HG03457 (cell line): ENCODE data around the gene FANCC.
"Not testable (repeated sequence)": the region's sequence is repeated elsewhere in the genome, so short reads cannot be mapped to it uniquely, and the experiment has no call there.

Experiments used
- ATAC-seq: cut with Tn5 transposase; IDR thresholded peaks from one replicate; pipeline ENCODE4 v1.9.1; 2021; ENCODE audit warnings: moderate number of reproducible peaks; ENCODE audit not compliant: unreplicated experiment

Gene FANCC

DNA sequence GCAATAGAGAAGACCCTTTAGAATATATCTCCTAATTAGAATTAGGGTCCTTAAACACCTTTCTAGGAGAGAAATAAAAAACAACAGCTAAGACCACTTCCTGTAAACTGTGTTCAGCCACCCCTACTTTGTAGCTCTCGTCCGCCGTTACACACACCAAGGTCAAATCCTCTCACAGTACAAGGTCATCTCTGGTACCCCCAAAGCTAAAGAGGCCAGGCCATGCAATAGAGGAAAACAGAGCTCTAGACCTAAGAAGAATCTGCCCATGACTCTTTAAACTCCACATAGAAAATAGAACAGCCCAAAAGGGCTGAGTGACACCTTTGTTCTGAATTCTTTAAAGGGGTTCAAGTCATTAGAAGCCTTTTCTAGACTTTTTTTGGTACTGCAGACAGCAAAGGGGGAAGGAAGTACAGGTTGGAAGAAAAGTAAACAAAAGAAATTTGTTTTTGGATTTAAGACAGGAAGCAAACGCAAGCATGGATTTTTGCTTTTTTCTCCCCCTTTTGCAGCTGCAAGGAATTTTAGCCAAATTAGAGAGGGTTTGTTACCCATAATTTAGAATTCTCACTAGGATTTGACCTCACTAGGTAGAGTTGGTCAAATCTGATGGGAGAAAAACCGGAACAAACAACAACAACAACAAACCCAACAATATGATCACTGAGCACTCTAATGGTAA is 13.4 kb upstream of the FANCC start:
- ATAC-seq: no peak

DNA sequence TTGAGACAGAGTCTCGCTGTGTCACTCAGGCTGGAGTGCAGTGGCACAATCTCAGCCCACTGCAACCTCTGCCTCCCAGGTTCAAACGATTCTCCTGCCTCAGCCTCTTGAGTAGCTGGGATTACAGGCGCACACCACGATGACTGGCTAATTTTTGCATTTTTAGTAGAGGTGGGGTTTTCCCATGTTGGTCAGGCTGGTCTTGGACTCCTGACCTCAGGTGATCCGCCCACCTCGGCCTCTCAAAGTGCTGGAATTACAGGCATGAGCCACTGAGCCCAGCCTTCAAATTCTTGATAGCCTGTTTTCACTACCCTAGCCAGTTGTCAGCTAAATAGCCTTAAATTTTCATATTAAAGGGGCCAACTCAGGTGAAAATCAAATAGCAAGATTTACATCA is 11.6 kb upstream of the FANCC start:
- not testable (repeated sequence) for ATAC-seq

DNA sequence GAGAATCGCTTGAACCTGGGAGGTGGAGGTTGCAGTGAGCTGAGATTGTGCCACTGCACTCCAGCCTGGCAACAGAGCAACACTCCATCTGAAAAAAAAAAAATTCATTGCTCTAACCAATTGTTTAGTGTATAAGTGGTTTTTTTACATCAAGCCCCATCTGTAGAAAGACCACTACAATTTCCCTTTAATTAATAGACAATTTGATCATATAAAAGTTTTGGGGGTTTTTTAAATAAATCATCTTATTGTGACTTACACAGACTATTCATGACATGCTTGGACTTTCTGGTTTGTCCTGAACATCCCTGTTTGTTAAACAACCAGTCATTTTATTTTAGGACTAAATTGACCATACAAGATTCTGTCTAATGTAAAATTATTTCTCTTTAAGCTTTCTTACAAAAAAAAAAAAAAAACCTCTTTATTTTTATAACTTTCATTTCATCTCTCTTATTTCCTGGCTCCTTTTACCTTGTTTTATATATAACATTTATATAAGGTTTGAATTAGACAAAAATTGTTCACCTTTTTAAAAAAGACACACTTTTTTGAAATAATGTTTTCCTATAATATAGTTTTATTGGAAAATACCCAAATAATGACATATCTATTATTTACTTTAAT is 9.8 kb upstream of the FANCC start:
- ATAC-seq: no peak

DNA sequence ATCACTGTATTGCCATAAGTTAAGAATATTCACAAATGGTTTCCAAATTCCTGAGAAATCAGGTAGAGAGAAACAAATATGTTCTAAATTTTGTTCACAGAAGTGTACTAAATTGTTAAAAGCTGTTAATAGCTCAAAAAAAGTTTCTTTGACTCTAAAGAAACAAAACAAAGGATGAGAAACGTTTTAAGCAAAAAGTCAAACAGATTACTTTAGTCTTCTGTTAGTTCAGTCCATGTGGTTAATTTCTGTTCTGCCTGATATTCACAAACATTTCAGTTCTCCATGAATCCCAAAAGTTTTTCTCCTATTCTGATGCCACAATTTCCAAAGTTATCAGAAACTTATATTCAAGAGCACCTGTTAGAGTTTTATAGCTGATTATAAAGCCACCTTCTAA is 7.7 kb upstream of the FANCC start:
- no peak for ATAC-seq

DNA sequence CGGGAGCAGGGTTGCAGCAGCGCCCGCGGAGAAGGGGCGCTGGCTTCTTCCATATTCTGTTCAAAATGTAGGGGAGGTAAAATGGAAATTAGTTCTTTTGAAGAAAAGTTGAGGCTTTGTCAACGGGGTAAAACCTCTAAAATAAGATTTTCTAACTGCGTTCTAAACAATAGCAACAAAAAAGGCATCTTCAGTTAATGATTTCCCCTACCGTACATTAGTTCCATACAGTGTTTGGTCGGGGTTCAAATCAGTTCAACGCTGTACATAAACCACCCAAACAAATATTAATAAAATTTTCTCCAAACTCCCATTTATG is 343 bp upstream of the FANCC start:
- no peak for ATAC-seq

DNA sequence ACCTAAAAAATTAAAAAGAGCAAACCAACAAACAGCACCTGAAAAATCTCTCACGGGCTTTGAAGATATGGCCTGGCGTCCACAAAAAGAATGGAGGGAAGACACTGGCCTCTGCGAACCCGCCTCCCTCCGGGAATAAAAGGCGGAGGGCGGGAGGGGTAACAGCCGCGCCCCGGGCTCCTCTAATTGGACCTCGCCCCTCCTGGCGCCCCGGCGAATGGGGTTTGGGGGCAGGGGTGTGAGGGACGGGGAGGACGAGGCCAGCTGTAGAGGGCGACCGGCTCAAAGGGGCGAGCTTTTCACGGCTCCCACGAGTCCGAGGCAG is 753 bp downstream of the FANCC start:
- ATAC-seq: peak; percentile 33

DNA sequence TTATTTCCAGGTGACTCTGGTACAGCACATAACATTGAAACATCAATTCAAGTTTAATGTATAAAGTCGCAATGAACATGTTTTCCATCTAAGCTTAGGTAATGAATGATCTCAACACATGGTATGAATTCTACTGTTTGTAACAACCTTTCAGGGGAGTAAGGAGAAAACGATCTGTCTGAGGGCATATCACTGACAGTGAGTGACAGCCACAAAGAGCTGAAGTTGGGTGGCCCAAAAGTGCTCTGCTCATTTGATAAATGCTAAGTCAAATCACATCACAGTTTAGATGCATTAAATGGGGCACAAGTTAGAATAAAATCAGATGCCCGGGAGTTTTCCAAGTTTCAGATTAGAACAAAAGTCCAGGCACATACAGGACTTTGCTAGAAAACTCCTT is 1.2 kb downstream of the FANCC start:
- no peak for ATAC-seq

DNA sequence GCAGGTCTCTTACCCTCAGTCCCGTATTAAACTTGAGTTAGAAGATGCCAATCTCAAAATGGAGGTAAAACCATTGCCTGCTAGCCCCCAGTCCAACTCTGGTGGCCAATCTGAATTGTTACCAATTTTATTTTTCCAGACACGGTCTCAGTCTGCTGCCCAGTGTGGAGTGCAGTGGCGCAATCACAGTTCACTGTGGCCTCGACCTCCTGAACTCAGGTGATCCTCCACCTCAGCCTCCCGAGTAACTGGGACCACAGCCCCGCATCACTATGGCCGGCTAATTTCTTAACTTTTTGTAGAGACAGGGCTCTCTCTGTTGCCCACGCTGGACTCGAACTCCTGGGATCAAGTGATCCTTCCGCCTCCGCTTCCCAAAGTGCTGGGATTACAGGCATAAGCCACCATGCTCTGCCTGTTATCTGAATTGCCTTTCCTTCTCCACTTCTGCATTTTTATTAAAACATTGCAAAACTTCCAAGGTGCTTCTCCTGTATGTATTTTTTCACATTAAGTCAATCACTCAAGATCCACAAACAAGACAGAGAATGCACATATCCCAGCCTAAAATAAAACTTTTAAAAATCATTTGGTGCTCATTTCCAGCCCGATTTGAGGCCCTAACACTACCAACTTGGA is 2.3 kb downstream of the FANCC start:
- no peak for ATAC-seq

DNA sequence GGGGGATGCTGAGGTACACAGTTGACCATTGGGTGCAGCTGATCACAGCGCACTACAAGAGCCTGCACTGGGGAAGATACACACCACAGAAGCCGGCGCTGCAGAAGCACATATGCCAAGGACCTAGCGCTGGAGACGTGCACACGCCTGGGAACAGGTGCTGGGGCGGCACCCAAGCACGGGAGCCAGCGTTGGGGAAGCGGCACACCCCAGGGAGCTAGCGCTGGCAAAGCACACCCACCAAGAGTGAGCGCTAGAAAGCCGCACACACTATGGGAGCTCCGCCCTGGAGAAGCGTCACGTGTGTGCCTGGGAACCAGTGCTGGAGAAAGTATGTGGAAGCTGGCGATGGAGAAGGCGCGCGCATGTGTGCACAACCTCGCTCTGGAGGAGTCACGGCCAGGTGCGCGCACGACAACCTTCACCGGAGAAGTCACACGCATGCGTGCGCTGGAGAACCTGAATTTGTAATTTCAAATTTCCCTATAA is 4.5 kb downstream of the FANCC start:
- no peak for ATAC-seq

DNA sequence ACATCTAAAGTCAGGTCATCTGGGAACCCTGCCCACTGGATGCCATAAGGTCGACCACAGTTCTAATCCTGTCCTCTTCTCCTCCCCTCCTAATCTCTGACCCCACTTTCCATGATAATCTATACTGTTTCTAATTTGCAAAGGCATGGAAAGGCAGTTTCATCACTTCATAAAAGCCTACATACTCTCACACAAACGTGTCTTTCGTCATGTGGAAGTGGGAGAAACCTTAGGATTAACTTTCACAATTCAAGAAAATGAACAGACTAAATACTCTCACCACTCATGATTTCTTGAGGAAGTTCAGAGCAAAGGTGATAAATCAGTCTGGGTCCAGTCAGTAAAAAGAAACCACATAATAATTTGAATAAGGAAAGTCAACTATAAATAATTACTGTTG is 5.5 kb downstream of the FANCC start:
- ATAC-seq: no peak

DNA sequence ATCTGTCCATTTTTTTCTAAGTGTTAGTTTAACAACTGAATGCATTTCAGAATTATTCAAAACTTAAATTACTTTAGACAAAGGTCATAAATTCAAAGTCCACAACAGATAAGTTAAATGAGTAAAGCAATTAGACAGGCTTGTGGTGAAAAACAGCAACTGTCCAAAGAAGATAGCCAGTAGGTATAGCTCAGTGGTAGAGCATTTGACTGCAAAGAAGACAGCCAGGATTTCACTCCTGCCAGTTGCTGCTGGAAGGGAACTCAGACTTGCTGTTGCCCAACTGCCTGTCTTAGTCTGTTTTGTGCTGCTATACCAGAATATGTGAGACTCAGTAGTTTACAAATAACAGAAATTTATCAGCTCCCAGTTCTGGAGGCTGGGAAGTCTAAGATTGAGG is 10.0 kb downstream of the FANCC start:
- no peak for ATAC-seq

DNA sequence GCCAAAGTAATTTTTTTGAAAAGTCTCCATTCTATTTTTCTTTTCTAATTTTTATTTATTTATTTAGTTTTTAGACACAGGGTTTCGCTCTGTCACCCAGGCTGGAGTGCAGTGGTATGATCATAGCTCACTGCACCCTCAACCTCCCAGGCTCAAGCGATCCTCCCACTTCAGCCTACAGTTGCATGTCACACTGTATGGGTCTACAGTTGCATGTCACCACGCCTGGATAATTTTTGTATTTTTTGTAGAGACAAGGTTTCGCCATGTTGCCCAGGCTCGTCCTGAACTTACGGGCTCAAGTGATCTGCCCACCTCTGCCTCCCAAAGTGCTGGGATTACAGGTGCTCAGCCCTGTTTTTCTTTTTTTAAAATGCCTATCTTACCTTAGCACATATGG is 10.7 kb downstream of the FANCC start:
- ATAC-seq: no peak

DNA sequence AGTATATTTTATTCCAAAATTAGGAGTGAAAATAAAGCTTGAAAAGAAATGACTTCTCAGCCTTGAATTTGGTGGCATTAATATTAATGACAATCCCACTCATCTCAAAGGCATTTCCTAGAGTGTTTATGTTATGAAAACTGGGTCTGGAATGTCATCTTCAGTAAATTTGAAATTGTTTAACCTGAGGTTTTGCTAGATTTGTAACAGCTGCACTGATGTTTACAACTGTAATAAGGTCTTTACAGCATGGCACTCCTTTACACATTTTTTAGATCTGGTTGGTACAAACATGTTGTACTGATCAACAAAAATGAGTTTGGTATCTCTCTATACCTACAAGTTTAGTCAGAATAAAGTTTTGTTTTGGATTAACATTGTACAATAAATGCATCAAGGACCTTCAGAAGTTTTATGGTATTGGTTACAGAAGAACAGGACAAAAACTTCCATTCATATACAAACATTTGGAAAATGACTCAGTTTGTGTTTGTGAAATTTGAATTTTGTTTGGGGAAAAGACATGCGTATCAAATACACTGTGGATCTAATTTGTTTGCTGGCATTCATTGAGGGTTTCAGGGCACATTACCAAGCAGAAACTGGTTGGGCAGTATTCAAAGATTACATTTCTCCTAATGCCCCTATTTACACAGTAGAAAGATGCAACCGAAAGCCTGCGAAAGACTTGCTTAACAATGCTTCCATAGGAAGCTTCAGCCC is 11.6 kb downstream of the FANCC start:
- no peak for ATAC-seq

DNA sequence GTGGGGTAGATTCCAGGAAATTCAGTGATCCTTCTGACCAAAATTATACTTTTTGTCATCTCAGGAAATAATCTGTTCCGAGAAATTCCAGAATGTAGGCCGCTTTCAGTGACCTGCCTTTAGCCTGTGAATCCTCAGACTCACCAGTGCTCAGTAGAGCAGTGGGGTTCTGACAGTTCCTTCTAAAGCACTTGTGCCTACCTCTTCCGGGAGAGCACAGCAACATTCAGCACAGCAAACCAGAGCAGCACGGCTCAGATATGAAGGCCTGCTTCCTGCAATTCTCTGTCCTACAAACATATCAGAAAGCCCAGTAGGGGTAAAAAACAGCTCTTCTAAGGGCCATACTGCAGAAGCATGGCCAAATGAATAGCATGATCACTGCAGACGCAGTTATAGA is 15.0 kb downstream of the FANCC start:
- no peak for ATAC-seq

DNA sequence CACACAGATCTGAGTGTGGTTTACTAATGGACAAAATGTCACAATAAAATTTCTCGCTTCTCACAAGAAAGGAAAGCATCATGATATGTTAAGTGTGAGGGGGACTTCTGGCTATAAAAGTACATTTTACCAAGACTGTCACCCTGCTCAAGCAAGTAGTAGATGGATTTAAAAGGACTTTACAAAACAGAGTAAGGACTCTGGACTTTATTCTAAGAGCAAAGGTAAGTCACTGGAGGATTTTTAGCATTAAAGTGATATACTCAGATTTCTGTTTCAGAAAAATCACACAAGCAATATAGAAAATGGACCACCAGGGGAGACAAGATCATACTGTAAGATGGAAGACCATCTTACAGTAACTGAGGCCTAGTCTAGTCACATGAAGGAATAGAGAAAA is 19.7 kb downstream of the FANCC start:
- no peak for ATAC-seq

DNA sequence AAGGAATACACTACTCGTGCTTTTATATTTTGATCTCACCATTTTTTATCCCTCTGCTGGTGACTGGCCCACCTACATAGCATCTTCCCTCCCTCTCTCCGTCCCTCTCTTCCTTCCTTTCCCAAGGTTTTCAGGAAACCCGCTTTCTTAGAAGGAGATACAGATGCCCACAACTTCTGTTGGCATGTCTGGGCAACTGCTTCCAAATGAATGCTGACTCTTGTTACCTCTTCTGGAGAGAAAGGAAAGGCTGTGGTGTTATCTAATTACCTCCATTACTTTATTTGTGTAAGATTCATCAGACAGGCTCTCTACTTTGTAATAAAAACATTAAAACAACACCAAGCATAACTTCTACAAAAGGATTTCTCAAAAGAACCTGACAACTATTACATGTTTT is 20.2 kb downstream of the FANCC start:
- no peak for ATAC-seq

DNA sequence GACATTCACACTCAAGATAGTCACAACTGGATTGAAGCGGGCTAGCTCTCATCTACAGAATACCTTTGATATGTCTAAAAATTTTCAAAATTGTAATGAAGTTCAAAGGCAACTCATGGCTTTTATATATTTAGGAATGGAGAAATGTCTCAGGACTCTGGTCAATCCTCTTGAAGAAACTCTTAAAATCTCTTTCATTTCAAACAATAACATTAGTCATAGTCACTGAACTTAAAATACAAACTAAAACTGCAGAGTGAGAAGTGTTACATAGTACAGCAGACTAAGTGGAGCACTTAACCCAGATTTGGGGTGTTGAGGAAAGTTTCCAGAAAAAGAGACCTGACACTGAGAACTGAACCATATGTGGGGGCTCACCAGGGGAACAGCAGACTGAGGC is 20.7 kb downstream of the FANCC start:
- no peak for ATAC-seq

DNA sequence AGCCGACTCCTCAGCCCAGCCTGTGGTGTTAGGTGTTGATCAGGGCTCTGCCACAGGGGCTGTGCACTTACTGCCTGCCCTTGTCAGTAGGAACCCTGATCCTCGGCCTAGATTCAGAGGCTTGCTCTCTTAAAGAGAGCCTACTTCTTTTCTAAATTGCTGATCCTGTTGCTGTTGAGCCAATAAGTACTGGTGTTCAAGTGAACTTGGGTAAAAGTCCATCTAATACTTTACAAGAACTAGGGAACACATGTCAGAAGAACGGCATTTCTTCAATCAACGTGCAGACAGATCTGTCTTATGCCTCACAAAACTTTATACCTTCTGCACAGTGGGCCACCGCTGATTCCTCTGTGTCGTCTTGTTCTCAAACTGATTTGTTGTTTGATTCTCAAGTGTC is 24.2 kb downstream of the FANCC start:
- ATAC-seq: not testable (repeated sequence)

DNA sequence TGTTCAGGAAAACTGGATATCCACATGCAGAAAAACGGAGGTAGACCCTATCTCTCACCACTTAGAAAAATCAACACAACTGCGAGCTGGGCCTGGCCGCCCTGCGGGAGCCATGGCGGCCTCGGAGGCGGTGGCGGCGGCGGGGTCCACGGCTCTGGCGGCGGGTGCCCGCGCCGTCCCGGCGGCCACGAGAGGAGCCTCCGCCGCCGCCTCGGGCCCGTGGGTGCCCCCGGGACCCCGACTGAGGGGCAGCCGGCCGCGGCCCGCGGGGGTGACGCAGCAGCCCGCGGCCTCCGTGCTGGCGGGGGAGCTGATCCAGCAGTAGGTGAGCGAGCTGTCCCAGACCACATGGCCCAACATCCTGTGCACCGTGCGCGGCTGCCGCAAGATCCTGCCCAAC is 25.3 kb downstream of the FANCC start:
- ATAC-seq: no peak

DNA sequence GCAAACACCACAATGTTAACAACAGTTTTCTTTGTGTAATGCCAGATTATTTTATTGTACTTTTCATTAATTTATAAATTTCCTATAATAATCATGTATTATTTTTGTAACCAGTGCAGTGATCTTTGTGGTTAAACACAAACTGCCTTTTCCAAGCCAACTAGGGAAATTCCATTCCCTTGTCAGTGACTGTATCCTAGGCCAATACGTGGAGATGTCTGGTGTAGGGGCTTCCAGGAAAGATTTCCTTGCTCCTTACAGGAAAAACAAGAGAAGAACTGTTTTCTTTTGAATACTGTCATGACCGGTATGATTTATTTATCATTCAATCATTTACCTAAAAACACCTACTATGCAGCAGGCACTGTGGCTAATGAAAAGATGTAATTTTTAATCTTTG is 31.4 kb downstream of the FANCC start:
- ATAC-seq: no peak

DNA sequence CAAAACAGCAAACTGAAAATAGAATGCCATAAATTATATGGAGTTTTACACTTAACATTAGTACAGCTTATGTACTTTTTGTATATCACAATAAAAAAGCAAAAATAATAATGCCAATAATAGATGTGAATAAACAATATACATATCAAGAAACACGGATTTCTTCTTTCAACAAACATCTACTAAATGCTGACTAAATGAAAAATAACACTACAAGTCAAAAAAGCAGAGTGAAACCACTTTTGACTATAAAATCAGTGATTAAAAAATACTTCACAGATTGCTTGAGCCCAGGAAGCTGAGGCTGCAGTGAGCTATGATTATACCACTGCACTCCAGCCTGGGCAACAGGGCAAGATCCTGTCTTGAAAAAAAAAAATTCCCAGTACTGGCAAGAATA is 32.2 kb downstream of the FANCC start:
- no peak for ATAC-seq
